ENCODE measurements around the gene FDXACB1. TPM values are rescaled to one million over a fixed set of nuclear protein-coding genes. Genes with fewer than 3 reads are reported as not detected.

Gene FDXACB1
- total and polyA plus RNA-seq, 9 of the 15 experiments (the other 6 are each of a cell fraction or from before 2014, with no cell fraction given), result 3.2 to 7.5 (median 5.3) TPM

- TF ChIP-seq ETV1 (tag; conservative IDR thresholded peaks at IDR 0.05; ENCODE audit: low read depth) (no peak), TCF7L2 (IDR thresholded peaks at IDR 0.05; ENCODE audit: low read depth, low read length) (no peak), NFRKB (IDR thresholded peaks at IDR 0.05; ENCODE audit: low read depth) (0 out of 2 replicates have a peak, but pooled peaks have one; percentile 27)
These were observed 34.3 kb upstream of the FDXACB1 start (continued) for GRCh38 chr11:111913031-111913861.

GRCh38 chr11:111912535-111912934 lies 33.6 kb upstream of the FDXACB1 start, which contains the start of gene HSPB2:
HSPB2 (plus strand) TSS chr11:111912734; CDS start chr11:111912830, 96 bp downstream.
- intact Hi-C loops (cut with micrococcal nuclease) (loop anchor here (5.0 kb wide), 1 partner anchor 35 kb away; the partner anchor contains the start of genes CFAP68 and FDXACB1), in situ Hi-C loops (cut with MboI) (no loop called here)
- peaks cover 35 to 40% of the 10 kb centered on the region in 2 experiments; a peak in 4 of 5 replicates for H3K4me1 ChIP-seq (replicated peaks in 1 of 2; ENCODE audit: control insufficient read depth in 2 of 2, insufficient read depth in 2 of 2, low read length in 2 of 2)
- peaks cover 3% of the 10 kb centered on the region for H3K9me1 ChIP-seq (ENCODE audit: control insufficient read depth, insufficient read depth, low read length)
- no peak within 1 kb of the TSS for H3K4me3 ChIP-seq
- 0 out of 2 replicates have a peak, but pooled peaks have one; percentile 32 for TF ChIP-seq ZBTB7A (IDR thresholded peaks at IDR 0.05; ENCODE audit: borderline replicate concordance, control insufficient read depth, low read depth, low read length)
- peak; percentile 74 for TF ChIP-seq PCBP1 (IDR thresholded peaks at IDR 0.05; ENCODE audit: low read depth, low read length, poor library complexity, severe bottlenecking)
- TF ChIP-seq ZNF398 (CRISPR knock-in tag; IDR thresholded peaks at IDR 0.05), result no peak
- TF ChIP-seq CREB3L1 (IDR thresholded peaks at IDR 0.05; ENCODE audit: borderline replicate concordance, low read depth), result no peak
- TF ChIP-seq RUNX1 (IDR thresholded peaks at IDR 0.05; ENCODE audit: low read depth), result 0 out of 2 replicates have a peak, but pooled peaks have one; percentile 3
- 56% methylated on average over 7 of the region's 26 CpGs for WGBS (ENCODE audit: insufficient coverage, low coverage, missing lambda C conversion rate)
- BruUV-seq (replicated peaks), result no TSS peak
- no peaks in the 10 kb centered on the region for H3K36me3 ChIP-seq (ENCODE audit: control insufficient read depth, insufficient read depth, low read length)
- FAIRE-seq (no peak), DNase-seq (ENCODE audit: extremely low read depth in 1 of 4, low spot score in 3 of 4) (peak in 2 of 4 experiments; percentile 69 to 72), ATAC-seq (no peak)
- POLR2A ChIA-PET, result interaction anchor here (0.5 to 2.9 kb wide), 2 partner anchors 13 to 112 kb away, joined by 3 to 13 read pairs; no protein-coding TSS in a partner anchor
- H3K9me3 ChIP-seq (replicated peaks; ENCODE audit: control insufficient read depth, insufficient read depth, low read depth, low read length), result no peaks in the 10 kb centered on the region
- CTCF ChIA-PET (ENCODE audit: low intra/inter-chr PET ratio), result no interaction called here
- no peaks in the 10 kb centered on the region for H3K79me2 ChIP-seq (ENCODE audit: control insufficient read depth, insufficient read depth, low read length)
- peak within 1 kb of the TSS; percentile 68 for H3K4me2 ChIP-seq (ENCODE audit: insufficient read depth, low read length)
- H3K27me3 ChIP-seq (ENCODE audit: control insufficient read depth in 2 of 2, insufficient read depth in 2 of 2, low read length in 2 of 2), result no peaks in the 10 kb centered on the region
- peak within 1 kb of the TSS; percentile 76 for H2AFZ ChIP-seq (ENCODE audit: low read depth, low read length)
- H4K20me1 ChIP-seq (replicated peaks; ENCODE audit: control insufficient read depth, insufficient read depth, low read length), result no peaks in the 10 kb centered on the region
- H3K27ac ChIP-seq (ENCODE audit: extremely low read depth, low read depth, low read length), result peak within 1 kb of the TSS; percentile 57
- peak within 1 kb of the TSS; percentile 20 to 62; a peak in 2 of 4 replicates for H3K9ac ChIP-seq (ENCODE audit: insufficient read depth in 1 of 2, low read depth in 2 of 2, low read length in 2 of 2)

Measured in K562 (cell line).